HG03575 (cell line): ENCODE measurements around the gene UBE2E1.

Experiments
- ATAC-seq: cut with Tn5 transposase; IDR thresholded peaks from one replicate; pipeline ENCODE4 v1.9.1; 2021; ENCODE audit not compliant: unreplicated experiment, insufficient number of reproducible peaks, low FRiP score; ENCODE audit errors: extremely low read depth

UBE2E1 gene

DNA sequence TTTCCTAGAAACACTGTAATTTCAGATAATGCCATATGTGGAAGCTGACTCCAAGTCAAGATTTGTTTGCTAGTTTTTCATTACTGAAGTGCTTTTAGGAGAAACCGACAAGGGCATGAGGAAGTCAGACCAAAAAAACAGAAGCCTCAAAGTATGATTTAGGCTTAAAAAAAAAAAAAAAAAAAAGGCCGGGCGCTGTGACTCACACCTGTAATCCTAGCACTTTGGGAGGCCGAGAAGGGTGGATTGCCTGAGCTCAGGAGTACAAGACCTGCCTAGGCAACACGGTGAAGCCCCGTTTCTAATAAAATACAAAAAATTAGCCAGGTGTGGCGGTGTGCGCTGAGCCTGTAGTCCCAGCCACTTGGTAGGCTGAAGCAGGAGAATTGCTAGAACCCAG, 122.8 kb downstream of the UBE2E1 start:
- ATAC-seq, result no peak

- ATAC-seq, result no peak
Observed at GRCh38 chr3:23931597-23931996, 125.8 kb downstream of the UBE2E1 start.

DNA sequence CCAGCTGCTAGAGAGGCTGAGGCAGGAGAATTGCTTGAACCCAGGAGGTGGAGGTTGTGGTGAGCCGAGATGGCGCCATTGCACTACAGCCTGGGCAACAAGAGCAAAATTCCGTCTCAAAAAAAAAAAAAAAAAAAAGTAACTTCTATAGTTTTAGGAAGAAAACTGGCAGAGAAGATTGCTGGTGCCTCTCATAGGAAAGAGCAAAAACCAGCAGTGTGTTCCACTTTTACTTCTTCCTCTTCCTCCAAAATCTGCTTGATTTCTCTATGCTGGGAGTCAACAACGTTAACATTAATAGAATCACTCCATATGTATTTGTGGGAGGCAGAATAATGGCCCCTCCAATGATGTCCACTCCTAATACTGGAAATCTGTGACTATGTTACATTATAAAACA, 126.8 kb downstream of the UBE2E1 start:
- ATAC-seq, result no peak

DNA sequence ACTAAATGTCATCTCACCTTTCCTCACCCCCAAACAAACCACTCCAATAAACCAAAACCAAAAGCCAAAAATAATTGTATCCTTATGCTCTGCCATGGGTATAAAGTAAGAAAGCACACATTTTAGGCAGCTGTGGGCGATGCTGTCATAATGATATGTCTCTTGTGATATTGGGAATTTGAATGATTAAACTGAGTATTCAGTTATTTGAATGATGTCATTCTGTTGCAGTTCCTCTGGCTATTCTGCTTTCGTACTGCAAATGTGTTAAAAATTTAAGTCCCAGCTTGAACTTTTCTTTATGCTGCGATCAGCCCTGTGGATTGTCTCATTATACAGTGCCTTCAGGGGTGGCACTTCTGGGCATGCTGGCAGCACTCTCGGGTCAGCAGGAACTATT, 128.5 kb downstream of the UBE2E1 start:
- no peak for ATAC-seq

- ATAC-seq, result no peak
Observed at GRCh38 chr3:23937296-23937695, 131.5 kb downstream of the UBE2E1 start.

GRCh38 chr3:23938688-23939087, 132.9 kb downstream of the UBE2E1 start:
- no peak for ATAC-seq

GRCh38 chr3:23940775-23941174, 135.0 kb downstream of the UBE2E1 start:
- no peak for ATAC-seq
